Measurements from ENCODE around the gene PALLD. TPM values are rescaled to one million over a fixed set of nuclear protein-coding genes. Genes with fewer than 3 reads are reported as not detected.

PALLD gene
- polyA plus RNA-seq, 1 donor from 2014 or later = 20.5 TPM

GRCh38 chr4:168843635-168844034 is 346.8 kb downstream of the PALLD start:
- Histone ChIP-seq H2AFZ (ENCODE audit: low read depth, low read length) (no peak overlapping the region), H3F3A (ENCODE audit: insufficient read depth, low read length, poor library complexity, severe bottlenecking) (no peaks in the 10 kb centered on the region), H3K36me3 (ENCODE audit: insufficient read depth, low read length) (no peaks in the 10 kb centered on the region), H3K9me2 (ENCODE audit: insufficient read depth, low read length) (no peaks in the 10 kb centered on the region), H3K79me2 (replicated peaks; ENCODE audit: insufficient read depth, low read length) (peaks cover 87% of the 10 kb centered on the region), H3K27me3 (ENCODE audit: insufficient read depth, low read depth, low read length) (no peaks in the 10 kb centered on the region), H3K27ac (ENCODE audit: low read length) (no peak overlapping the region), H3K4me3 (ENCODE audit: low read length) (no peak overlapping the region), H3K9me3 (ENCODE audit: low read length) (no peaks in the 10 kb centered on the region), H3K4me2 (ENCODE audit: low read length) (no peak overlapping the region), H4K20me1 (ENCODE audit: insufficient read depth) (no peaks in the 10 kb centered on the region), H3K9ac (ENCODE audit: low read length) (no peak overlapping the region)
- TF ChIP-seq EP300 (conservative IDR thresholded peaks at IDR 0.05; ENCODE audit: poor library complexity, severe bottlenecking) (no peak), RAD21 (conservative IDR thresholded peaks at IDR 0.05) (no peak), REST (IDR thresholded peaks at IDR 0.05; ENCODE audit: borderline replicate concordance) (no peak)

- Histone ChIP-seq H3K36me3 (ENCODE audit: insufficient read depth, low read length) (no peaks in the 10 kb centered on the region), H3K4me3 (ENCODE audit: low read length) (no peak overlapping the region), H3K9me3 (ENCODE audit: low read length) (no peaks in the 10 kb centered on the region), H2AFZ (ENCODE audit: low read depth, low read length) (no peak overlapping the region), H3K9ac (ENCODE audit: low read length) (no peak overlapping the region), H3K27ac (ENCODE audit: low read length) (no peak overlapping the region), H3K79me2 (replicated peaks; ENCODE audit: insufficient read depth, low read length) (peaks cover 89% of the 10 kb centered on the region), H3K9me2 (ENCODE audit: insufficient read depth, low read length) (no peaks in the 10 kb centered on the region), H3F3A (ENCODE audit: insufficient read depth, low read length, poor library complexity, severe bottlenecking) (no peaks in the 10 kb centered on the region), H4K20me1 (ENCODE audit: insufficient read depth) (no peaks in the 10 kb centered on the region), H3K27me3 (ENCODE audit: insufficient read depth, low read depth, low read length) (no peaks in the 10 kb centered on the region), H3K4me2 (ENCODE audit: low read length) (no peak overlapping the region)
- TF ChIP-seq SMC3 (conservative IDR thresholded peaks at IDR 0.05; ENCODE audit: poor library complexity) (no peak), CTCF (IDR thresholded peaks at IDR 0.05; ENCODE audit: poor library complexity, severe bottlenecking) (no peak), EP300 (conservative IDR thresholded peaks at IDR 0.05; ENCODE audit: poor library complexity, severe bottlenecking) (no peak), POLR2AphosphoS5 (IDR thresholded peaks at IDR 0.05) (no peak), EZH2 (IDR thresholded peaks at IDR 0.05; ENCODE audit: borderline replicate concordance, insufficient read depth, low read length, poor library complexity, severe bottlenecking) (no peak), TAF1 (IDR thresholded peaks at IDR 0.05; ENCODE audit: low read depth) (no peak), RAD21 (conservative IDR thresholded peaks at IDR 0.05) (no peak), REST (IDR thresholded peaks at IDR 0.05; ENCODE audit: borderline replicate concordance) (no peak), MXI1 (conservative IDR thresholded peaks at IDR 0.05; ENCODE audit: poor library complexity, severe bottlenecking) (no peak)
Measured at GRCh38 chr4:168844353-168845049, 347.6 kb downstream of the PALLD start.
